Stimulated activated CD4-positive, alpha-beta T cell treated with anti-CD3 and anti-CD28 coated beads, Interleukin-4, amount 100 ng/mL, for 24 hours (primary cell): ENCODE data around the gene NAALADL2.

Experiments used
- DNase-seq: peaks from one replicate; pipeline ENCODE4 v3.0.0-alpha.2; 2020

Gene NAALADL2

GRCh38 chr3:175001091-175001490, 142.0 kb downstream of the NAALADL2 start:
- DNase-seq, result no peak

GRCh38 chr3:175002732-175003143, 143.6 kb downstream of the NAALADL2 start:
- no peak for DNase-seq

GRCh38 chr3:175003590-175003989, 144.5 kb downstream of the NAALADL2 start:
- DNase-seq, result no peak

- no peak for DNase-seq
These were observed 146.1 kb downstream of the NAALADL2 start for GRCh38 chr3:175005193-175005592.

- DNase-seq, result no peak
These were observed 146.7 kb downstream of the NAALADL2 start for GRCh38 chr3:175005881-175006280.

GRCh38 chr3:175007306-175007705, 148.2 kb downstream of the NAALADL2 start:
- no peak for DNase-seq

- no peak for DNase-seq
These were observed 150.2 kb downstream of the NAALADL2 start for GRCh38 chr3:175009295-175009694.

- DNase-seq, result no peak
These were observed 156.0 kb downstream of the NAALADL2 start for GRCh38 chr3:175015056-175015635.

GRCh38 chr3:175018946-175019727, 160.0 kb downstream of the NAALADL2 start:
- no peak for DNase-seq

- no peak for DNase-seq
These were observed 161.0 kb downstream of the NAALADL2 start for GRCh38 chr3:175020101-175020500.

GRCh38 chr3:175029828-175030227, 170.7 kb downstream of the NAALADL2 start:
- no peak for DNase-seq

GRCh38 chr3:175039875-175040274, 180.7 kb downstream of the NAALADL2 start:
- no peak for DNase-seq

- DNase-seq, result no peak
These were observed 182.2 kb downstream of the NAALADL2 start for GRCh38 chr3:175041369-175041768.

GRCh38 chr3:175046601-175047000, 187.5 kb downstream of the NAALADL2 start:
- no peak for DNase-seq

GRCh38 chr3:175047786-175048185, 188.7 kb downstream of the NAALADL2 start:
- DNase-seq, result no peak

GRCh38 chr3:175057401-175057800, 198.3 kb downstream of the NAALADL2 start:
- no peak for DNase-seq

- DNase-seq, result no peak
These were observed 200.7 kb downstream of the NAALADL2 start for GRCh38 chr3:175059788-175060187.

GRCh38 chr3:175065497-175065896, 206.4 kb downstream of the NAALADL2 start:
- DNase-seq, result no peak

GRCh38 chr3:175066617-175067415, 207.7 kb downstream of the NAALADL2 start:
- DNase-seq, result no peak

- DNase-seq, result no peak
These were observed 209.5 kb downstream of the NAALADL2 start for GRCh38 chr3:175068587-175068986.

- no peak for DNase-seq
These were observed 211.8 kb downstream of the NAALADL2 start for GRCh38 chr3:175070946-175071345.

- no peak for DNase-seq
These were observed 214.2 kb downstream of the NAALADL2 start for GRCh38 chr3:175073219-175073905.

GRCh38 chr3:175075269-175075668, 216.1 kb downstream of the NAALADL2 start:
- DNase-seq, result no peak
